Liver (tissue), 9 donors: Measurements from ENCODE around the gene ATXN1. TPM values are rescaled to one million over a fixed set of nuclear protein-coding genes. Genes with fewer than 3 reads are reported as not detected.

Experiments
- DNase-seq: peaks from one replicate; pipeline ENCODE4 v3.0.0-alpha.2; 2017; ENCODE audit warnings: low spot score
- H3K27ac ChIP-seq, 2 donors: one replicate each; pipeline ENCODE4 v1.7.0; 2013; ENCODE audit warnings: inconsistent platforms in 2 of 2, low read length in 2 of 2, control low read depth in 1 of 2, low read depth in 1 of 2, mild to moderate bottlenecking in 1 of 2
- H3K27me3 ChIP-seq, 4 donors: one replicate each; pipeline versions ENCODE4 v1.6.1 to v1.7.0; 2013; ENCODE audit warnings: low read length in 3 of 4, inconsistent platforms in 1 of 4, mild to moderate bottlenecking in 1 of 4, moderate library complexity in 1 of 4; ENCODE audit not compliant: control insufficient read depth in 4 of 4, insufficient read depth in 4 of 4
- H3K36me3 ChIP-seq, 4 donors: one replicate each; pipeline versions ENCODE4 v1.6.1 to v1.7.0; 2013; ENCODE audit warnings: low read length in 3 of 4, mild to moderate bottlenecking in 3 of 4, low read depth in 1 of 4, moderate library complexity in 1 of 4; ENCODE audit not compliant: control insufficient read depth in 4 of 4, insufficient read depth in 3 of 4
- H3K4me1 ChIP-seq, 4 donors: one replicate each; pipeline versions ENCODE4 v1.6.1 to v1.7.0; 2013; ENCODE audit warnings: low read length in 3 of 4, mild to moderate bottlenecking in 3 of 4, moderate library complexity in 1 of 4; ENCODE audit not compliant: control insufficient read depth in 4 of 4, insufficient read depth in 4 of 4
- H3K4me3 ChIP-seq, 3 donors: one replicate each; pipeline versions ENCODE4 v1.6.1 to v1.7.0; 2013; ENCODE audit warnings: low read length in 3 of 3, control low read depth in 1 of 3, low read depth in 1 of 3, mild to moderate bottlenecking in 1 of 3
- H3K9ac ChIP-seq, 2 donors: one replicate each; pipeline ENCODE4 v1.7.0; 2013; ENCODE audit warnings: low read length in 2 of 2, mild to moderate bottlenecking in 2 of 2, moderate library complexity in 2 of 2, control low read depth in 1 of 2, low read depth in 1 of 2
- H3K9me3 ChIP-seq, 4 donors: one replicate each; pipeline versions ENCODE4 v1.6.1 to v1.7.0; 2013; ENCODE audit warnings: low read length in 3 of 4; ENCODE audit not compliant: control insufficient read depth in 4 of 4
- CTCF ChIP-seq: fragments of 150-350 bp; IDR thresholded peaks from 2 replicates; pipeline ENCODE4 v1.5.1; 2017; ENCODE audit warnings: improper control_type of control experiment, low read depth, low read length; ENCODE audit not compliant: missing input control
- EGR1 ChIP-seq, 2 donors: IDR thresholded peaks; 2 replicates each; pipeline ENCODE4 v1.6.1; 2016 to 2018; ENCODE audit warnings: antibody characterized with exemption in 2 of 2, low read depth in 2 of 2
- FOXA1 ChIP-seq: IDR thresholded peaks from 2 replicates; pipeline ENCODE4 v1.6.1; 2016; ENCODE audit warnings: antibody characterized with exemption
- HNF4G ChIP-seq: IDR thresholded peaks from 2 replicates; pipeline ENCODE4 v1.6.1; 2016; ENCODE audit warnings: antibody characterized with exemption
- JUND ChIP-seq, 2 donors: IDR thresholded peaks; 2 replicates each; pipeline ENCODE4 v1.6.1; 2016; ENCODE audit warnings: antibody characterized with exemption in 2 of 2
- NR2F2 ChIP-seq: IDR thresholded peaks from 2 replicates; pipeline ENCODE4 v1.6.1; 2016; ENCODE audit warnings: antibody characterized with exemption
- REST ChIP-seq: IDR thresholded peaks from 2 replicates; pipeline ENCODE4 v1.6.1; 2016; ENCODE audit warnings: antibody characterized with exemption, mild to moderate bottlenecking
- RXRA ChIP-seq, 2 donors: IDR thresholded peaks; 2 replicates each; pipeline ENCODE4 v1.6.1; 2017 to 2018; ENCODE audit warnings: antibody characterized with exemption in 2 of 2, mild to moderate bottlenecking in 1 of 2
- YY1 ChIP-seq: IDR thresholded peaks from 2 replicates; pipeline ENCODE4 v1.6.1; 2016; ENCODE audit warnings: antibody characterized with exemption, mild to moderate bottlenecking
- ZBTB33 ChIP-seq: IDR thresholded peaks from 2 replicates; pipeline ENCODE4 v1.6.1; 2016; ENCODE audit warnings: antibody characterized with exemption
- WGBS: extraction: QIAGEN DNeasy Blood & Tissue Kit; methylation state at CpG from one replicate; pipeline ENCODE4 v1.1.7; 2013; 5-methylcytosine and 5-hydroxymethylcytosine counted together
- polyA plus RNA-seq, 2 donors: library from polyadenylated mRNA; stranded (reverse) in 1 of 2; unstranded in 1 of 2; fragments of 200-250 nt in 1 of 2; fragments of >200 nt in 1 of 2; fragmentation: Nextera tagmentation in 1 of 2; extraction: Ambion mirVana in 1 of 2; gene quantifications; one replicate each; pipeline versions ENCODE4 v1.2.1 to v1.2.3, GENCODE V29; 2013 to 2015
- total RNA-seq, 2 donors: library from RNA; depleted of rRNA; stranded (reverse); fragments of >200 nt; gene quantifications; one replicate each; pipeline ENCODE4 v1.2.3, GENCODE V29; 2014
- donor health status: healthy.
- donor health status: healthy.
- donor health status: healthy.
- donor health status: healthy.
- donor health status: healthy.

Gene ATXN1
- total and polyA plus RNA-seq, 4 donors = 4.3 to 29.7 (median 8.2) TPM

GRCh38 chr6:16769986-16770376 lies 8.7 kb upstream of the ATXN1 start:
- TF ChIP-seq FOXA1 (no peak), RXRA (IDR thresholded peaks at IDR 0.05) (no peak), HNF4G (no peak), ZBTB33 (no peak)
- H3K9me3 ChIP-seq = no peaks in the 10 kb centered on the region
- DNase-seq = no peak
- H3K4me1 ChIP-seq = peaks cover 4 to 19% (median 15%) of the 10 kb centered on the region in 4 donors
- no peak overlapping the region for H3K27ac ChIP-seq
- H3K9ac ChIP-seq = no peak overlapping the region
- no peaks in the 10 kb centered on the region for H3K27me3 ChIP-seq
- no peak overlapping the region for H3K4me3 ChIP-seq
- WGBS = 83% methylated on average over 5 of the region's 5 CpGs
- H3K36me3 ChIP-seq = peaks cover 0 to 5% (median 0%) of the 10 kb centered on the region in 4 donors

- Histone ChIP-seq H3K27ac (no peak overlapping the region), H3K27me3 (no peaks in the 10 kb centered on the region), H3K9me3 (no peaks in the 10 kb centered on the region), H3K4me3 (no peak overlapping the region), H3K4me1 (peaks cover 4 to 22% (median 17%) of the 10 kb centered on the region in 4 donors), H3K36me3 (peaks cover 0 to 5% (median 0%) of the 10 kb centered on the region in 4 donors), H3K9ac (no peak overlapping the region)
- no peak for DNase-seq
- 48% methylated on average over 8 of the region's 8 CpGs for WGBS
- TF ChIP-seq JUND (IDR thresholded peaks at IDR 0.05) = peak; percentile 45 to 54
- no peak for TF ChIP-seq CTCF
- TF ChIP-seq RXRA (IDR thresholded peaks at IDR 0.05) = peak in 1 of 2 donors; percentile 10
Observed at GRCh38 chr6:16769131-16769985, 8.1 kb upstream of the ATXN1 start.

- TF ChIP-seq YY1 (no peak), REST (no peak), CTCF (no peak), HNF4G (no peak), EGR1 (IDR thresholded peaks at IDR 0.05; ENCODE audit: low read depth in 2 of 2) (no peak), NR2F2 (no peak), ZBTB33 (no peak)
- Histone ChIP-seq H3K9ac (no peak overlapping the region), H3K27me3 (no peaks in the 10 kb centered on the region), H3K36me3 (peaks cover 0 to 5% (median 0%) of the 10 kb centered on the region in 4 donors), H3K4me3 (no peak overlapping the region), H3K9me3 (no peaks in the 10 kb centered on the region), H3K27ac (no peak overlapping the region), H3K4me1 (peaks cover 4 to 25% (median 18%) of the 10 kb centered on the region in 4 donors)
- 86% methylated on average over 3 of the region's 3 CpGs for WGBS
- no peak for DNase-seq
Observed at GRCh38 chr6:16768477-16768830, 7.2 kb upstream of the ATXN1 start.
